ENCODE data around the gene ATP13A2.
"Not testable (repeated sequence)": the region's sequence is repeated elsewhere in the genome, so short reads cannot be mapped to it uniquely, and the experiment has no call there.

The ATP13A2 gene

DNA sequence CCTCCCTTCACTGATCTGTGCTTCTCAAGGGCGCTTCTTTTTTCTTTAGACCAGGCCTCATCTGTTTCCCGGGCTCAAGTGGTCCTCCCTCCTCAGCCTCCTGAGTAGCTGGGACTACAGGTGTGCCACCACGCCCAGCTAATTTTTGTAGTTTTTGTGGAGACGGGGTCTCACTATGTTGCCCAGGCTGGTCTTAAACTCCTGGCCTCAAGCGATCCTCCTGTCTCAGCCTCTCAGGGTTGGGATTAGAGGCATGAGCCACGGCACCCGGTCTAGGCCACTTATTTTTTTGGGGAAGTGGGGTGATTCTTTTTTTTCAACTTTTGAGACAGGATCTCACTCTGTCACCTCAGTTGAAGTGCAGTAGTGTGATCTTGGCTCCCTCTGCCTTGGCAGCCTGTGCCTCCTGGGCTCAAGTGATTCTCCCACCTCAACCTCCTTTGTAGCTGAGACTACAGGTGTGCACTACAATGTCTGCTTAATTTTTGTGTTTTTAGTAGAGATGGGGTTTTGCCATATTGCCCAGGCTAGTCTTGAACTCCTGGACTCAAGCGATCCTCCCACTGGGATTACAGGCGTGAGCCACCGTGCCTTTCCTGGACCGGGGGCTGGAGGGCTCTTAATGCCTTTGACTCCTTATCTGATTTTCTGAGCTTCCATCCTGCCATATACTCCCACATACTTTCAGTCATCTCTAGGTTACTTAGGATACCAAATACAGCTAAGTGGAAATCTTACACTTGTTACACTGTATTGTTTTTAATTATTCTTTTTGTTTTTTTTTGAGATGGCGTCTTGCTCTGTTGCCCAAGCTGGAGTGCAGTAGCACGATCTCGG lies 50.2 kb downstream of the ATP13A2 start:
- DNase-seq (ENCODE audit: low spot score) = no peak

DNA sequence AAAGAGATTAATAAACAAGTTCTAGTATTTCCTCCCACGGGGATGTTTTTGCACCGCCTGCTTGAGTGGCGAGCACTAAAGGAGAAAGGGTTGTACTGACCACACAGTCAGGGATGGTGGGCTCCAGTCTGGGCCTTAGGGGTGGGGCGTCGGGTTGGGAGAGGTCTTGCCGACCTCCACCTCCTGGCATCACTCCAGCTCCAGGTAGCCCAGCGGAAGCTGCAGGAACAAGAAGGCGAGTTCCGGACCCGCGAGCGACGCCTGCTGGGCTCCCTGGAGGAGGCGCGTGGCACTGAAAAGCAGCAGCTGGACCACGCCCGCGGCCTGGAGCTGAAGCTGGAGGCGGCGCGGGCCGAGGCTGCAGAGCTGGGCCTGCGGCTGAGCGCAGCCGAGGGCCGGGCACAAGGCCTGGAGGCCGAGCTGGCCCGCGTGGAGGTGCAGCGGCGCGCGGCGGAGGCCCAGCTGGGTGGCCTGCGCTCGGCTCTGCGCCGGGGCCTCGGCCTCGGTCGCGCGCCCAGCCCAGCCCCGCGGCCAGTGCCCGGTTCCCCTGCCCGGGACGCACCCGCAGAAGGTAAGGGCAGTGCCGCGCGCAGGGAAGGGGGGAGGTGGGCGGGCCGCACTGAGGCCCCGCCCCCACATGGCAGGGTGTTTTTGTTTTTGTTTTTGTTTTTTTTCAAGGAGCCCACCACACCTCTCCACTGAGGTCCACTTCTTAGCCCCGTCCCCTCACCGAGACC lies 51.0 kb downstream of the ATP13A2 start:
- DNase-seq (ENCODE audit: low spot score) = peak; percentile 86

DNA sequence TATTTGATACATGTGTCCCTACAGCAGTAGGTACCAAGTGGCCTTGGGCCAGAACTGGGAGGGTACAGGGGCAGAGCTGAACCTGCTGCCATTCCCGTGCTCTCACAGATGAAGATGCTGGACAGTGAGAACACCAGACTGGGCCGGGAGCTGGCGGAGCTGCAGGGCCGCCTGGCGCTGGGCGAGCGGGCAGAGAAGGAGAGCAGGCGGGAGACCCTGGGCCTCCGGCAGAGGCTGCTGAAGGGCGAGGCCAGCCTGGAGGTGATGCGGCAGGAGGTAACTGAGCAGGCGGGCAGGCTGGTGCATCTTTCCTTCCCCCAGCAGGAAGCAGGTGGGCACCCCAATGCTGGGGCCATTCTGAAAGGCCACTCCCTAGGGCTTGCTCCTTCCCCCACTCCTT lies 53.3 kb downstream of the ATP13A2 start:
- DNase-seq (ENCODE audit: low spot score) = no peak

DNA sequence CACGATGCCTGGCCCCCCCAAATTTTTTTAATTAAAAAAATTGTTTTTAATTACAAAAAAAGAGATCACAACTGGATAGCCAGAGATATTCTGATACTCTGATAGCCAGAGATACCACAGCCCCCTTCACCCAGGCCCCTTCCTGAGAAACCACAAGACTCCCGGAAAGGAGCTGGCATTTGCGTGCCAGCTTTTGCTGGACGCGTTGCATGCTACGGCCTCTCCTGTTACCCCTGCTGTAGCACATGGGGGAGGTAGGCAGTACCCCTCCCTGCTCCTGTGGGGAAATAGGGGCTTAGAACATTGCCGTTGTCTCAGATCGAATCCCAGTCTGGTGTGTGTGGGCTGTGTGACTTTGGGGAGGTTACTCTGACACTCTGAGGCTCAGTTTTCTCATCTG lies 54.0 kb downstream of the ATP13A2 start:
- no peak for DNase-seq (ENCODE audit: low spot score)

DNA sequence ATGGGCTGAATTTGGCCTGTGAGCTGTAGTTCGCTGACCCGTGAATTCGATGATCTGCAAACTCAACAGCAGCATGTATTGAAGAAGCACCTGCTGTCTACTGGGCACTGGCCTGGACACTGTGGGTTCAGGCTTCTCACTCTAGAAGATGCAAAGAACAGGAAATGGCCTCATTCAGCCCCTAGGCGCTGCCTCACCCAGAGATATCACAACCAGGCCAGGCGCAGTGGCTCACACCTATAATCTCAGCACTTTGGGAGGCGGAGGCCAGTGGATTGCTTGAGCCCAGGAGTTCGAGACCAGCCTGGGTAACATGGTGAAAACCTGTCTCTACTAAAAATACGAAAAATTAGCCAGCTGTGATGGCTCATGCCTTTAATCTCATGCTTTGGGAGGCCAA lies 55.0 kb downstream of the ATP13A2 start:
- DNase-seq (ENCODE audit: low spot score) = no peak

DNA sequence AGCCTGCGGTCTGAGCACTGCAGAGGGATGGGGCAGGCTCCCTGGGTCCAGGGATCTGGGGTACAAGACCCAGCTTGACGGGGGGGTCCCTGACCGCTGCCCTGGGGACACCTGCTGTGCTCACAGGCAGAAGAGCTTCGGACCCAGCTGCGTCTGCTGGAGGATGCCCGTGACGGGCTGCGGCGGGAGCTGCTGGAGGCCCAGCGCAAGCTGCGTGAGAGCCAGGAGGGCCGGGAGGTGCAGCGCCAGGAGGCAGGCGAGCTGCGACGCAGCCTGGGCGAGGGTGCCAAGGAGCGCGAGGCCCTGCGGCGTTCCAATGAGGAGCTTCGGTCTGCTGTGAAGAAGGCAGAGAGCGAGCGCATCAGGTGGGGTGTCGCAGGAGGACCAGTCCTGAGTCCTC lies 56.5 kb downstream of the ATP13A2 start:
- no peak for DNase-seq (ENCODE audit: low spot score)

DNA sequence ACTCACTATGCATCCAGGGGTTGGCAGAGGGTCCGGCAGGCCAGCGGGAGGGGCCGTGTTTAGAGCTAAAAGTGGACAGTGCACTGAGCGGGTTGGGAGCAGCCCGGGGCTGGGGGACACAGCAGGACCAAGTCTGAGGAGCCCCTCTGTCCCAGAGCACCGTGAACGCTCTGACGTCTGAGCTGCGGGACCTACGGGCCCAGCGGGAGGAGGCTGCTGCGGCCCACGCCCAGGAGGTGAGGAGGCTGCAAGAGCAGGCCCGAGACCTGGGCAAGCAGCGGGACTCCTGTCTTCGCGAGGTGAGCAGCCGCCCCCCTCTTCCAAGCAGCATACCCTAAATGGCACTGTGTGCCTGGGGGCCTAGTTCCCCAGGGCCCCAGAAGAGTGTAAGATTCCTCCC lies 57.1 kb downstream of the ATP13A2 start:
- no peak for DNase-seq (ENCODE audit: low spot score)

DNA sequence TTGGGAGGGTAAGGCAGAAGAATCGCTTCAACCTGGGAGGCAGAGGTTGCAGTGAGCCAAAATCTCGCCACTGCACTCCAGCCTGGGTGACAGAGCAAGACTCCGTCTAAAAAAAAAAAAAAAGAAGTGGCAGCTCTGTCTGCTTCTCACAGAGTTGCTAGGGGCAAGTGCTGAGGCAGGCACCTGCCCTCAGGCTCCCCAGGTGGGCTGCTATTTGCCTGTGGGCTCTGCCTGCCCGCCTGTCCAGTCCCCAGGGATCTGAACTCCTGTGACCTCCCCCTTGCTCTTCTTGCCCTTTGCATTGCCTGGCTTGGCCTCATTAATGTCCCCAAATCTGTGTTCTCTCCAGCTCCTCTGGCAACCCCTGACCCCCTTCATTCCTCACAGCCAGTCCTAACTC lies 59.4 kb downstream of the ATP13A2 start:
- DNase-seq (ENCODE audit: low spot score) = not testable (repeated sequence)

DNA sequence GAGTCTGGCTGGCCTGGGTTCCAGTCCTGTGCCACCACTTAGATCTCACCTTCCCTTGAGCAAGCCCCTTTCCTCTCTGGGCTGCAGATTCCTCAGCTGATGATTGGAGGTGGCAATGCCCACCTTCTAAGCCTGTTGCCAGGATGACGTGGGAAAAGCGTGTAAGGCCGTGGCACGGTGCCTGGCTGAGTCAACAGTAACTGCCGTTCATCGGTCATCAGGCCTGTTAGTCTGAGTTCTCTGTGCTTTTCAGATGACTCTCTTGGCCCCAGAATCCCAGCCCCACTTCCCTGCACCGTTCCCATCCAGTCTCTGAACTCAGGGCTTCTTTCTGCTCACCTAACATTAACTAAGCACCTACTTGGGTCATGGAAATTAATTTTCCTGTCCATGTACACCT lies 62.7 kb downstream of the ATP13A2 start:
- not testable (repeated sequence) for DNase-seq (ENCODE audit: low spot score)

DNA sequence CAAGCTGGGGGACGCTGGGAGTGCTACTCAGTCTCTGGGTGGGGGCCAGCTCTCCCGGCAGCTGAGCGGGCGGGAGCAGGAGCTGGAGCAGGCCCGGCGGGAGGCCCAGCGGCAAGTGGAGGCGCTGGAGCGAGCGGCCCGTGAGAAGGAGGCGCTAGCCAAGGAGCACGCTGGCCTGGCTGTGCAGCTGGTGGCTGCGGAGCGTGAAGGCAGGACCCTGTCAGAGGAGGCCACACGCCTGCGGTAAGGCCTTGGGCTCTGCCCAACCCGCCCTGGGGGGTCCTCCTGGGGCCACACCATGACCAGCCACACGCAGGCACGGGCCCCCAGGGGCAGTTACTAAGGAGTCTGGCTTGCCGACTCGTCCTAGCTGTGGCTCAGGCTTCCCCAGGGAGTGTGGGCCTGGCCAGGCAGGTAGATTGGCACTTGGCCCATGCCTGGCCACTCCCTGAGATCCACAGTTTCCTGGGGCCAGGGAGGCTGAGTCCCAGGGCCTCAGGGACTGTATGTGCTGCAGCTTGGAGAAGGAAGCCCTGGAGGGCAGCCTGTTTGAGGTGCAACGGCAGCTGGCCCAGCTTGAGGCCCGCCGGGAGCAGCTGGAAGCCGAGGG lies 63.3 kb downstream of the ATP13A2 start:
- DNase-seq (ENCODE audit: low spot score) = peak; percentile 78

DNA sequence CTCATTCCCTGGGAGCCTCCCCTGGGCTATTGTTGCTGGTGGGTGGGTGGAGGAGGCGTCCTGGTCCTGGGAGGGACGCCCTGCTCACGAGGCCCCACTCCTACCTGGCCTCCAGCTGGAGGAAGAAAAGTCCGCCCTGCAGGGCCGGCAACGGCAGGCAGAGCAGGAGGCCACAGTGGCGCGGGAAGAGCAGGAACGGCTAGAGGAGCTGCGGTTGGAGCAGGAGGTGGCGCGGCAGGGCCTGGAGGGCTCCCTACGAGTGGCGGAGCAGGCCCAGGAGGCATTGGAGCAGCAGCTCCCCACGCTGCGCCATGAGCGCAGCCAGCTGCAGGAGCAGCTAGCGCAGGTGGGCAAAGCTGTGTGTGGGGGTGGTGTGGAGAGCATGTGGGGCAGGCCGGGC lies 65.1 kb downstream of the ATP13A2 start:
- no peak for DNase-seq (ENCODE audit: low spot score)

DNA sequence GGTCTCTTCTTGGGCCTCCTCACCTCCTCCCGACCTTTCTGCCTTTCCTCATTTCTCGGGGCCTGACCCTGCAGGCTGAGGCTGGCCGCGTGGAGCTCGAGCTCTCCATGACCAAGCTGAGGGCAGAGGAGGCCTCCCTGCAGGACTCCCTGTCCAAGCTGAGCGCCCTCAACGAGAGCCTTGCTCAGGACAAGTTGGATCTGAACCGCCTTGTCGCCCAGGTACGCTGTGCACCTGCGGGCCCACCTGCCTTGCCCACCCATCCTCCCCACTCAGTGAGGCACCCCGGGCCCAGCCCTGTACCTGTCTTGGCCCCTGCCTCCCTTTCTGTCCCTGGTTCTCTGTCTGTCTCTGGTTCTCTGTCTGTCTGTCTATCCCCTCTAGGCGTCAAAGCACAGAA lies 65.5 kb downstream of the ATP13A2 start:
- DNase-seq (ENCODE audit: low spot score) = not testable (repeated sequence)

DNA sequence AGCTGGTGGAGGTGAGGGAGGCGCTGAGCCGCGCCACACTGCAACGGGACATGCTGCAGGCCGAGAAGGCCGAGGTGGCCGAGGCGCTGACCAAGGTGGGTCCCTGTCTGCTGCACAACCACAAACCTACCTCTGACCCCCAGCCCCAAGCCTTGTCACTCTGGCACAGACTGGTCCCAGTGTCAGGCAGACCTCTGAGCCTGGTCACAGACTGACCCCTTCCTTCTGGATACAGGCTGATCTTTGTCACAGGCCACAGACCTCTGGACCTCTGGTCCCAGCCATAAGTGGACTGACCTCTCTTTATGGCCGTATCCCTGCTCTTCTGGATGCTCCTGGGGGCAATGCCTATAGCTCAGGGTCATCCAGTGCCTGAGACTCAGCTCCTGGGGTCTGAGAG lies 66.2 kb downstream of the ATP13A2 start:
- not testable (repeated sequence) for DNase-seq (ENCODE audit: low spot score)

DNA sequence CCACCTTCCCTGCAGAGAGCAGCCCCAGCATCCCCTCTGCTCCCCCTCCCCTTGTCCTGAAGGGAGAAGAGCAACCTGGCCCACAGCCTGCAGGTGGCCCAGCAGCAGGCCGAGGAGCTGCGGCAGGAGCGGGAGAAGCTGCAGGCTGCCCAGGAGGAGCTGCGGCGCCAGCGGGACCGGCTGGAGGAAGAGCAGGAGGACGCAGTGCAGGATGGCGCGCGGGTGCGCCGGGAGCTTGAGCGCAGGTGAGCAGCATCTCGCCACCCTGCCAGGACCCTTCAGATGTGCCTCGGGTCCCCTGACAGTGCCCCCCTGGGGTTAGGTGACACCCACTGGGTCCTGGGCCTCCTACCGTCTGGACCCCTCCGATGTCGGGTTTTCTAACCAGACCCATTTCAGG lies 67.7 kb downstream of the ATP13A2 start:
- no peak for DNase-seq (ENCODE audit: low spot score)

DNA sequence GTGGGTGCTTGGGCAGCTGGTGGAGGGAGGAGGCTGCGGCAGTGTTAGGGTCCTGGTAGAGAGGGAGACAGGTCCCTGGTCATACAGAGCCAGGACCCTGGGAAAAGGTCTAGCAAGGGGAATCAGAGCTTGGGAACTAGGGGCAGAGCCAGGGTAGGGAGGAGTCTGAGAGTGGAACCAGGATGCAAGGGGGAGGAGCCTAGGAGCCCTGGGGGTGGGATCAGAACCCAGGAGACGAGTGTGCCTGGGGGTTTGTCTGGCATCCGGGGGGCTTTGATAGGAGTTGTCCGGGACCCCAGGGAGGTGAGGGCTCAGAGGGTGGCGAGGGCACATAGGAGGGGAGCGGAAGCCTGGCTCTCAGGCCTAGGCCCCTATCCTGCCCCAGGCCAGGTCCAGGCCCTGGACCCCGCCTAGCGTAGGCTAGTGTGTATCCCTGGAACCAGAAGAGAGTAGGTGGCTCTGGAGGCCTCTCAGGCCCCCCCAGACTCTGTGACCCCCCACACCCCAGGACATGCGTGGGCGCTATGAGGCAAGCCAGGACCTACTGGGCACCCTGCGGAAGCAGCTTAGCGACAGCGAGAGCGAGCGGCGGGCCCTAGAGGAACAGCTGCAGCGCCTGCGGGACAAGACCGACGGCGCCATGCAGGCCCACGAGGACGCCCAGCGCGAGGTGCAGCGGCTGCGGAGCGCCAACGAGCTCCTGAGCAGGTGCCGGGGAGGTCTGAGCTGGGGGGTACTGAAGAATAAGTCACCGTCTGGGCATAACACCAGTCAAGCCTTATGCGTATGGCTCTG lies 72.1 kb downstream of the ATP13A2 start:
- DNase-seq (ENCODE audit: low spot score) = not testable (repeated sequence)

DNA sequence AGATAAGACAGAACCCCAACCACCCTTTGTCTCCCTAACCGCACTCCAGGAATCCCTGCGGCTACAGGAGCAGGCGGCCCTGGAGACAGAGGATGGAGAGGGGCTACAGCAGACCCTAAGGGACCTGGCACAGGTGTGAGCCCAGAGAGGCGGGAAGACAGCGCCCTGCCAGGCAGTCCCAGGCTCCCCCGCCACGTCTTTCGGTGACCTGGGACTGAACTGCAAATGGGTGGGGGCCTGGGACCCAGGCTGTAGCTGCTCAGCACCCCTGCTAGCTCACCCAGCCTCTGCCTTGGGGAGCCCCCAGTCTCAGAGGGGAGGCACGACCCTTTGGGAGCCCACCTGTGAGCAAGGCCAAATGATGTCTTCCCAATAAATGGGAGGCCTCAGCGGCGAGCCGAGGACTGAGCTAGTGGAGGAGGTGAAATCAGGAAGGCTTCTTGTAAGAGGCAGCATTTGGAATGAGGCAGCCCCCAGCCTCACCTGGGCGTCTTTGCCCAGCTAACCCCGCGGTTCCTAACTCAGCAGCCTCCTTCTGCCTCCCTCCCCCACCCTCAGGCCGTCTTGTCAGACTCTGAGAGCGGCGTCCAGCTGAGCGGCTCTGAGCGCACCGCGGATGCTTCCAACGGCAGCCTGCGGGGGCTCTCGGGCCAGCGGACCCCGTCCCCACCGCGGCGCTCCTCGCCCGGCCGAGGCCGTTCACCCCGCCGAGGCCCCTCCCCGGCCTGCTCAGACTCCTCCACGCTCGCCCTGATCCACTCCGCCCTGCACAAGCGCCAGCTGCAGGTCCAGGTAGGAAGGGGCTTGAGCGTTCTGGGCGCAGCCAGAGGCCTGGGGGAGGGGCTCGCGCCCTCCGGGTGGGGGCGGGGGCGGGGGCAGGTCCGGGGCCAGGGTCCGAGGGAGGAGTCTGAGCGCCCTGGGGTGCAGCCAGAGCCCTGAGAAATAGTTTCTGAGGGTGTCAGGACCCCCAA lies 73.1 kb downstream of the ATP13A2 start:
- DNase-seq (ENCODE audit: low spot score) = no peak

DNA sequence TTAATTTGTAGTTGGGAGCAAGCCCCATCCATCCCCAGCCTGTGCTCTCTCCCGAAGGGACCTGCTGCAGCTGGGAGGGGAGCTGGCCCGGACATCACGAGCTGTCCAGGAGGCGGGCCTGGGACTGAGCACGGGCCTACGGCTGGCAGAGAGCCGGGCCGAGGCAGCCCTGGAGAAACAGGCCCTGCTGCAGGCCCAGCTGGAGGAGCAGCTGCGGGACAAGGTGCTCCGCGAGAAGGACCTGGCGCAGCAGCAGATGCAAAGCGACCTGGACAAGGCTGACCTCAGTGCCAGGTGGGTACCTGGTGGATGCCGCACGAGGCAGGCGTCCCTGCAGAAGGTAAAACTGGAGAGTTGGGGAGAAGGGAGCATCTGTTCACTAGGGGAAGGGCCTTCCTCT lies 75.1 kb downstream of the ATP13A2 start:
- not testable (repeated sequence) for DNase-seq (ENCODE audit: low spot score)
